Hepatocyte (in vitro differentiated cells): ENCODE results near the gene P2RY14.

Experiments
- CTCF ChIP-seq: fragments of 200-600 bp; sonication (generic); IDR thresholded peaks from 2 replicates; pipeline ENCODE4 v1.5.1; 2016; ENCODE audit warnings: antibody characterized with exemption, mild to moderate bottlenecking; ENCODE audit not compliant: poor library complexity
- EZH2 ChIP-seq: fragments of 200-600 bp; sonication (generic); IDR thresholded peaks from 2 replicates; pipeline ENCODE4 v1.6.1; 2016; ENCODE audit warnings: antibody characterized with exemption, mild to moderate bottlenecking, borderline replicate concordance

- TF ChIP-seq CTCF (no peak), EZH2 (no peak)
These were observed 41.3 kb upstream of the P2RY14 start for GRCh38 chr3:151319628-151320027.
